H1 (cell line): Measurements from ENCODE around the gene LRIT2. TPM values are rescaled to one million over a fixed set of nuclear protein-coding genes. Genes with fewer than 3 reads are reported as not detected.

Experiments
- CTCF ChIA-PET: fragments of 300-600 bp; sonication (Branson Sonifier 250); formaldehyde crosslinking; loops from one replicate; lab custom pipeline; 2021; ENCODE audit not compliant: partially characterized antibody; lab: Charles Lee
- POLR2A ChIA-PET: fragments of 300-600 bp; sonication (Branson Sonifier 250); formaldehyde crosslinking; loops from one replicate; lab custom pipeline; 2021; ENCODE audit warnings: inconsistent platforms; ENCODE audit not compliant: partially characterized antibody; lab: Charles Lee
- DNase-seq, 2 experiments: peaks; one replicate each; pipeline versions ENCODE4 v3.0.0 to v3.0.0-alpha.2; 2010 to 2022; ENCODE audit warnings: low spot score in 2 of 2, low read depth in 1 of 2, mixed read lengths in 1 of 2
- FAIRE-seq: peaks from 2 replicates; lab custom pipeline; 2011; peaks lifted over from hg19 to GRCh38; lab: Jason Lieb, UNC
- H2AFZ ChIP-seq: 2 replicates; pipeline ENCODE4 v1.8.1; 2012; ENCODE audit warnings: low read length, inconsistent platforms
- H2AK5ac ChIP-seq: 2 replicates; pipeline ENCODE4 v1.6.1; 2013; ENCODE audit warnings: low read depth, low read length
- H2BK120ac ChIP-seq: replicated peaks from 2 replicates; pipeline ENCODE3; 2013; ENCODE audit warnings: low read depth, low read length, inconsistent platforms
- H2BK12ac ChIP-seq: 2 replicates; pipeline ENCODE4 v1.6.1; 2013; ENCODE audit warnings: low read depth, low read length
- H2BK15ac ChIP-seq: 2 replicates; pipeline ENCODE4 v1.6.1; 2013; ENCODE audit warnings: low read length
- H2BK20ac ChIP-seq: 2 replicates; pipeline ENCODE4 v1.6.1; 2013; ENCODE audit warnings: low read length
- H2BK5ac ChIP-seq: 2 replicates; pipeline ENCODE4 v1.6.1; 2013; ENCODE audit warnings: low read depth, low read length
- H3K14ac ChIP-seq: 2 replicates; pipeline ENCODE4 v1.6.1; 2013; ENCODE audit warnings: inconsistent platforms; ENCODE audit not compliant: insufficient read length
- H3K18ac ChIP-seq: 2 replicates; pipeline ENCODE4 v1.6.1; 2013; ENCODE audit warnings: low read length; ENCODE audit errors: extremely low read depth
- H3K23ac ChIP-seq: 2 replicates; pipeline ENCODE4 v1.6.1; 2013; ENCODE audit warnings: inconsistent platforms; ENCODE audit not compliant: insufficient read length
- H3K23me2 ChIP-seq: 2 replicates; pipeline ENCODE4 v1.6.1; 2013; ENCODE audit warnings: low read depth, low read length
- H3K27ac ChIP-seq: 2 replicates; pipeline ENCODE4 v1.6.1; 2011; ENCODE audit warnings: low read depth, low read length, inconsistent platforms
- H3K27me3 ChIP-seq, 4 experiments: replicated peaks in 1 of 4; 1 replicate in 1 of 4; 2 replicates in 3 of 4; pipeline versions ENCODE4 v1.6.1 to v1.8.1; 2011 to 2013; ENCODE audit warnings: low read length in 3 of 4, mild to moderate bottlenecking in 3 of 4, inconsistent platforms in 2 of 4, mixed read lengths in 2 of 4, moderate library complexity in 1 of 4; ENCODE audit not compliant: control insufficient read depth in 3 of 4, insufficient read depth in 3 of 4; ENCODE audit errors: extremely low read depth in 1 of 4
- H3K36me3 ChIP-seq, 4 experiments: 2 replicates each; pipeline versions ENCODE4 v1.6.1 to v1.8.1; 2011 to 2013; ENCODE audit warnings: mild to moderate bottlenecking in 4 of 4, low read length in 3 of 4, moderate library complexity in 2 of 4, control low read depth in 1 of 4, inconsistent platforms in 1 of 4; ENCODE audit not compliant: insufficient read depth in 4 of 4, control insufficient read depth in 2 of 4
- H3K4ac ChIP-seq: replicated peaks from 2 replicates; pipeline ENCODE3; 2013; ENCODE audit warnings: low read length, low read depth, mixed read lengths, inconsistent platforms; ENCODE audit not compliant: insufficient read length
- H3K4me1 ChIP-seq, 4 experiments: replicated peaks in 1 of 4; 1 replicate in 1 of 4; 2 replicates in 3 of 4; pipeline versions ENCODE4 v1.6.1 to v1.8.1; 2011 to 2013; ENCODE audit warnings: low read length in 3 of 4, inconsistent platforms in 2 of 4, mixed read lengths in 1 of 4; ENCODE audit not compliant: insufficient read depth in 4 of 4, control insufficient read depth in 3 of 4
- H3K4me2 ChIP-seq, 2 experiments: 2 replicates each; pipeline versions ENCODE4 v1.6.1 to v1.8.1; 2011 to 2013; ENCODE audit warnings: low read depth in 2 of 2, low read length in 2 of 2, control low read depth in 1 of 2, inconsistent platforms in 1 of 2, mild to moderate bottlenecking in 1 of 2; ENCODE audit not compliant: insufficient read depth in 1 of 2
- H3K4me3 ChIP-seq, 4 experiments: fragments of 200-600, 300-600 bp in 1 of 4; sonication (generic), shearing (Covaris generic), sonication (Bioruptor Twin) in 1 of 4; 2 replicates each; pipeline versions ENCODE4 v1.5.1 to v1.8.1; 2011 to 2016; ENCODE audit warnings: low read length in 4 of 4, low read depth in 3 of 4, control low read depth in 2 of 4, inconsistent platforms in 2 of 4, mild to moderate bottlenecking in 2 of 4, mixed read lengths in 1 of 4, moderate library complexity in 1 of 4; ENCODE audit not compliant: insufficient read depth in 2 of 4; ENCODE audit errors: extremely low read depth in 1 of 4
- H3K56ac ChIP-seq: replicated peaks from 2 replicates; pipeline ENCODE3; 2013; ENCODE audit warnings: low read depth, mild to moderate bottlenecking, mixed read lengths, low read length, inconsistent platforms; ENCODE audit not compliant: insufficient read length
- H3K79me1 ChIP-seq: 2 replicates; pipeline ENCODE4 v1.6.1; 2013; ENCODE audit warnings: low read depth, low read length, control low read depth
- H3K79me2 ChIP-seq, 2 experiments: 2 replicates each; pipeline versions ENCODE4 v1.6.1 to v1.8.1; 2012 to 2013; ENCODE audit warnings: low read length in 2 of 2, mild to moderate bottlenecking in 2 of 2, inconsistent platforms in 1 of 2; ENCODE audit not compliant: insufficient read depth in 2 of 2, control insufficient read depth in 1 of 2
- H3K9ac ChIP-seq, 4 experiments: replicated peaks in 1 of 4; 1 replicate in 1 of 4; 2 replicates in 3 of 4; pipeline versions ENCODE4 v1.6.1 to v1.8.1; 2011 to 2013; ENCODE audit warnings: low read depth in 3 of 4, low read length in 3 of 4, control low read depth in 2 of 4, mild to moderate bottlenecking in 2 of 4, moderate library complexity in 2 of 4, inconsistent platforms in 1 of 4; ENCODE audit errors: extremely low read depth in 1 of 4
- H3K9me3 ChIP-seq, 2 experiments: 2 replicates each; pipeline versions ENCODE4 v1.6.1 to v1.8.1; 2012 to 2013; ENCODE audit warnings: mild to moderate bottlenecking in 2 of 2, moderate library complexity in 2 of 2, control low read depth in 1 of 2, inconsistent platforms in 1 of 2, low read depth in 1 of 2, low read length in 1 of 2, mixed read lengths in 1 of 2; ENCODE audit not compliant: insufficient read depth in 2 of 2
- H4K20me1 ChIP-seq, 2 experiments: replicated peaks in 1 of 2; 2 replicates each; pipeline versions ENCODE3 to v1.8.1; 2011 to 2013; ENCODE audit warnings: inconsistent platforms in 2 of 2, low read length in 2 of 2, mild to moderate bottlenecking in 1 of 2; ENCODE audit not compliant: insufficient read depth in 2 of 2, control insufficient read depth in 1 of 2
- H4K5ac ChIP-seq: 2 replicates; pipeline ENCODE4 v1.6.1; 2013; ENCODE audit warnings: low read length, low read depth, mixed read lengths, inconsistent platforms; ENCODE audit not compliant: insufficient read length
- H4K8ac ChIP-seq: 2 replicates; pipeline ENCODE4 v1.8.0; 2013; ENCODE audit warnings: mild to moderate bottlenecking, moderate library complexity, low read length, inconsistent platforms; ENCODE audit not compliant: insufficient read depth; ENCODE audit errors: extremely low read depth
- H4K91ac ChIP-seq: replicated peaks from 2 replicates; pipeline ENCODE3; 2013; ENCODE audit warnings: low read length, mixed read lengths, inconsistent platforms; ENCODE audit not compliant: insufficient read length
- CTBP2 ChIP-seq: IDR thresholded peaks from 2 replicates; pipeline ENCODE4 v1.7.0; 2011; ENCODE audit warnings: borderline replicate concordance, mild to moderate bottlenecking, moderate library complexity, mixed read lengths, low read length; ENCODE audit not compliant: insufficient read depth, insufficient read length
- GTF2F1 ChIP-seq: IDR thresholded peaks from 2 replicates; pipeline ENCODE4 v1.6.1; 2012; ENCODE audit warnings: low read depth, low read length, improper control_type of control experiment, borderline replicate concordance
- KDM5A ChIP-seq: fragments of 200-600 bp; IDR thresholded peaks from 2 replicates; pipeline ENCODE4 v1.7.1; 2012; ENCODE audit warnings: mild to moderate bottlenecking, low read length, inconsistent platforms, mixed read lengths
- PHF8 ChIP-seq: fragments of 200-600 bp; sonication (generic); conservative IDR thresholded peaks from 2 replicates; pipeline ENCODE4 v1.7.1; 2012; ENCODE audit warnings: low read depth, mild to moderate bottlenecking, inconsistent platforms, low read length, moderate library complexity
- RNF2 ChIP-seq: fragments of 200-900, 300-1000 bp; sonication (generic); IDR thresholded peaks from 2 replicates; pipeline ENCODE4 v1.7.1; 2016; ENCODE audit warnings: borderline replicate concordance, low read depth, mild to moderate bottlenecking, antibody characterized with exemption, low read length; ENCODE audit not compliant: poor library complexity, severe bottlenecking; ENCODE audit errors: missing control alignments
- RXRA ChIP-seq: IDR thresholded peaks from 2 replicates; pipeline ENCODE4 v1.6.1; 2011; ENCODE audit warnings: low read depth, mild to moderate bottlenecking, low read length, moderate library complexity; ENCODE audit not compliant: insufficient read depth
- SAP30 ChIP-seq: fragments of 300-600 bp; sonication (generic); IDR thresholded peaks from 2 replicates; pipeline ENCODE4 v1.7.1; 2012; ENCODE audit warnings: low read length, moderate library complexity, mild to moderate bottlenecking, inconsistent platforms; ENCODE audit not compliant: insufficient read depth, insufficient replicate concordance
- TBP ChIP-seq: IDR thresholded peaks from 2 replicates; pipeline ENCODE4 v1.6.1; 2011; ENCODE audit warnings: low read depth, low read length, improper control_type of control experiment
- WGBS, 2 experiments: shearing (Covaris generic) in 1 of 2; methylation state at CpG; one replicate each; pipeline versions ENCODE4 v1.1.6 to v1.1.7; 2013 to 2015; ENCODE audit warnings: low lambda C conversion rate in 2 of 2, mixed read lengths in 2 of 2, inconsistent platforms in 1 of 2, low coverage in 1 of 2, missing lambda C conversion rate in 1 of 2; ENCODE audit not compliant: insufficient replicate concordance in 2 of 2, insufficient coverage in 1 of 2, insufficient read length in 1 of 2; ENCODE audit errors: extremely low coverage in 1 of 2, missing lambda C conversion rate in 1 of 2; 5-methylcytosine and 5-hydroxymethylcytosine counted together
- polyA plus RNA-seq, 7 experiments: library from polyadenylated mRNA; depleted of rRNA in 3 of 7; stranded (reverse) in 5 of 7; unstranded in 2 of 7; fragments of >200 nt in 5 of 7; fragments of 200-250 nt in 2 of 7; gene quantifications; 1 replicate in 5 of 7; 2 replicates in 1 of 7; 4 replicates in 1 of 7; pipeline versions ENCODE4 v1.2.1 to v1.2.3, GENCODE V29; 2011 to 2013; ENCODE audit warnings: missing spikeins in 2 of 7, mixed read lengths in 2 of 7
- total RNA-seq: library from RNA; stranded (reverse); fragmentation: NEBNext Ultra II Directional; extraction: Animal tissue kit (Norgen Biotek cat#: 25700); gene quantifications from 2 replicates; pipeline ENCODE4 v1.2.1, GENCODE V29; 2021
- TF ChIP-seq, protein P1 (sequence below): IDR thresholded peaks from 2 replicates; pipeline ENCODE4 v1.6.1; 2012; ENCODE audit warnings: inconsistent platforms

The LRIT2 gene
- total and polyA plus RNA-seq, 2 of the 8 experiments (the other 6 are each of a cell fraction or from before 2014, with no cell fraction given): not detected

DNA sequence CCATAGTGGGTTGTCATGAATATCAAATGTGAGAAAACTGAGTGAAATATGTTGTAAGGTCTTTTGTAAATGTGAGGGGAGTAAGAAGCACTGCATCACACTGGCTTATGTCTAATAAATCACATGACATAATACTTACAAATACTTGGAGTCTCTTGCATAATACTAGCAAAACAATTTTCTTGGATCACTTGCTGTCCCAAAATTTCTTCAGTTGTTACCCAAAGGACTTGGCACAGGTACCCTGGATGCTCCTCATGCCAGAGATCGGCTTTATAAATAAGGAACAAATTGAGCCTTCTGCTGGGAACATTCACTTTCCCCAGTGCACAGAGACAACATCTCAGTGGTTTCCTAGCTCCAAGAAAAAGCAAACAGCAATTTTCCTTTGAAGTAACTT lies 5.0 kb upstream of the LRIT2 start:
- H3K4me1 ChIP-seq: no peaks in the 10 kb centered on the region
- H4K8ac ChIP-seq: no peak overlapping the region
- H3K56ac ChIP-seq: no peak overlapping the region
- no peak overlapping the region for H2BK5ac ChIP-seq
- H4K5ac ChIP-seq: no peak overlapping the region
- H3K4ac ChIP-seq: no peak overlapping the region
- no peak overlapping the region for H2BK12ac ChIP-seq
- no peaks in the 10 kb centered on the region for H3K23me2 ChIP-seq
- no peaks in the 10 kb centered on the region for H4K20me1 ChIP-seq
- no peak overlapping the region for H3K18ac ChIP-seq
- H3K36me3 ChIP-seq: no peaks in the 10 kb centered on the region
- DNase-seq: no peak
- H3K79me2 ChIP-seq: no peaks in the 10 kb centered on the region
- TF ChIP-seq RNF2 (no peak), RXRA (no peak), TBP (no peak), KDM5A (no peak), PHF8 (no peak), SAP30 (no peak), CTBP2 (no peak), GTF2F1 (no peak)
- TF ChIP-seq, protein P1, sequence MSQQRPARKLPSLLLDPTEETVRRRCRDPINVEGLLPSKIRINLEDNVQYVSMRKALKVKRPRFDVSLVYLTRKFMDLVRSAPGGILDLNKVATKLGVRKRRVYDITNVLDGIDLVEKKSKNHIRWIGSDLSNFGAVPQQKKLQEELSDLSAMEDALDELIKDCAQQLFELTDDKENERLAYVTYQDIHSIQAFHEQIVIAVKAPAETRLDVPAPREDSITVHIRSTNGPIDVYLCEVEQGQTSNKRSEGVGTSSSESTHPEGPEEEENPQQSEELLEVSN: no peak
- TF ChIP-seq, all 59 proteins: peak for 0
- H3K27me3 ChIP-seq: no peaks in the 10 kb centered on the region; a peak in 1 of 7 replicates
- WGBS, 2 experiments: 88% methylated on average over 1 of the region's 1 CpG; no CpG with 5 or more reads in 1 of the 2 experiments
- H2AK5ac ChIP-seq: no peak overlapping the region
- H3K4me2 ChIP-seq: no peak overlapping the region
- no peak overlapping the region for H2BK120ac ChIP-seq
- ChIA-PET POLR2A (no interaction called here), CTCF (interaction anchor here (1.7 to 2.9 kb wide), 2 partner anchors 13 to 16 kb away, joined by 5 to 22 read pairs; no protein-coding TSS in a partner anchor)
- no peak overlapping the region for H3K27ac ChIP-seq
- H2BK15ac ChIP-seq: no peak overlapping the region
- no peak overlapping the region for H4K91ac ChIP-seq
- H3K9ac ChIP-seq: no peak overlapping the region
- no peak overlapping the region for H3K23ac ChIP-seq
- no peak overlapping the region for H2BK20ac ChIP-seq
- no peaks in the 10 kb centered on the region for H3K79me1 ChIP-seq
- no peaks in the 10 kb centered on the region for H3K9me3 ChIP-seq
- no peak overlapping the region for H3K4me3 ChIP-seq
- no peak overlapping the region for H2AFZ ChIP-seq
- no peak overlapping the region for H3K14ac ChIP-seq
- FAIRE-seq: no peak
